ENCODE results near the gene MINAR1. TPM values are rescaled to one million over a fixed set of nuclear protein-coding genes. Genes with fewer than 3 reads are reported as not detected.

MINAR1 gene
- total RNA-seq, 1 donor from 2014 or later = 0.53 TPM

DNA sequence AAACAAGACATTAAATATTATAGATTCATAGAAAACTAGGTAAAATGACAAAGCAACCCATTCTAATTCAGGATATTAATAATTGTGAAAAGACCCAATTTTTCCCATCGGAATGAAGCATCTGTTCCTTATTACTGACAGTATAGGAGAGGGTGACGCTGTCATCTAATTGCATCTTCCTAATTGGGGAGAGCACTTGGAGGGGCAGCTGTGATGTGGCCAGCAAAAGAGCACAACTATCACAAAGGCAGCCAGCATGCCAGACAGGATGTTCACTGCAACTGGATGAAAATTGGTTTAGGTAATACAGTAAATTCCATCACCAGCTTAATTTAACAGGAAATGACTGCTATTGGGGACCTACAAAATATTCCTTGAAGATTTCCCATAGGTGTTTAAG, 21.9 kb upstream of the MINAR1 start:
- Histone ChIP-seq H3K27me3 (ENCODE audit: control insufficient read depth, insufficient read depth, low read length) (no peaks in the 10 kb centered on the region), H3K36me3 (ENCODE audit: control insufficient read depth, insufficient read depth, low read length) (no peaks in the 10 kb centered on the region), H3K4me3 (ENCODE audit: low read depth, low read length) (no peak overlapping the region)
- TF ChIP-seq, protein P1, sequence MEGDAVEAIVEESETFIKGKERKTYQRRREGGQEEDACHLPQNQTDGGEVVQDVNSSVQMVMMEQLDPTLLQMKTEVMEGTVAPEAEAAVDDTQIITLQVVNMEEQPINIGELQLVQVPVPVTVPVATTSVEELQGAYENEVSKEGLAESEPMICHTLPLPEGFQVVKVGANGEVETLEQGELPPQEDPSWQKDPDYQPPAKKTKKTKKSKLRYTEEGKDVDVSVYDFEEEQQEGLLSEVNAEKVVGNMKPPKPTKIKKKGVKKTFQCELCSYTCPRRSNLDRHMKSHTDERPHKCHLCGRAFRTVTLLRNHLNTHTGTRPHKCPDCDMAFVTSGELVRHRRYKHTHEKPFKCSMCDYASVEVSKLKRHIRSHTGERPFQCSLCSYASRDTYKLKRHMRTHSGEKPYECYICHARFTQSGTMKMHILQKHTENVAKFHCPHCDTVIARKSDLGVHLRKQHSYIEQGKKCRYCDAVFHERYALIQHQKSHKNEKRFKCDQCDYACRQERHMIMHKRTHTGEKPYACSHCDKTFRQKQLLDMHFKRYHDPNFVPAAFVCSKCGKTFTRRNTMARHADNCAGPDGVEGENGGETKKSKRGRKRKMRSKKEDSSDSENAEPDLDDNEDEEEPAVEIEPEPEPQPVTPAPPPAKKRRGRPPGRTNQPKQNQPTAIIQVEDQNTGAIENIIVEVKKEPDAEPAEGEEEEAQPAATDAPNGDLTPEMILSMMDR (IDR thresholded peaks at IDR 0.05; ENCODE audit: insufficient read depth, low read length, severe bottlenecking) = no peak
- FAIRE-seq (no peak), DNase-seq (ENCODE audit: low read depth) (no peak)

DNA sequence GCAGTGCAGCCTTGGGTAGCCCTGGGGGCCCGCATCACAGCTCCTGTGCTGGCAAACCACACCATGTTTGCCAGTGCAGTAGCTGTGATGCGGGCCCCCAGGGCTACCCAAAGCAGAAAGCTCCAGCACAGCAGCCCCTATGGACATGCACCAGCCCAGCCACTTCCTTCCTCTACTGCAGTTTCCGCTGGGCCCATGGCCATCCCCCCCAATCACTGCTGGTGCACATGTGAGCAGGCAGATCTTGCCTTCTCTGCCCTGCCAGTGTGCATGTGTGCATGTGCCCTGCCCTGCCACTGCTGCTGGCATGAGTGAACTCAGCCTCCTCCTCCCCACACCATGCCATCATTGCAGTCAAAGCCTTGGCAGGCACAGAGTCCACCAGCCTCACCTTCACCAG, 20.1 kb upstream of the MINAR1 start:
- no peak overlapping the region for H3K4me3 ChIP-seq (ENCODE audit: low read depth, low read length)
- FAIRE-seq = no peak
- H3K27me3 ChIP-seq (ENCODE audit: control insufficient read depth, insufficient read depth, low read length) = no peaks in the 10 kb centered on the region
- no peak for DNase-seq (ENCODE audit: low read depth)
- no peaks in the 10 kb centered on the region for H3K36me3 ChIP-seq (ENCODE audit: control insufficient read depth, insufficient read depth, low read length)
- TF ChIP-seq, protein P1 (IDR thresholded peaks at IDR 0.05; ENCODE audit: insufficient read depth, low read length, severe bottlenecking) = no peak

DNA sequence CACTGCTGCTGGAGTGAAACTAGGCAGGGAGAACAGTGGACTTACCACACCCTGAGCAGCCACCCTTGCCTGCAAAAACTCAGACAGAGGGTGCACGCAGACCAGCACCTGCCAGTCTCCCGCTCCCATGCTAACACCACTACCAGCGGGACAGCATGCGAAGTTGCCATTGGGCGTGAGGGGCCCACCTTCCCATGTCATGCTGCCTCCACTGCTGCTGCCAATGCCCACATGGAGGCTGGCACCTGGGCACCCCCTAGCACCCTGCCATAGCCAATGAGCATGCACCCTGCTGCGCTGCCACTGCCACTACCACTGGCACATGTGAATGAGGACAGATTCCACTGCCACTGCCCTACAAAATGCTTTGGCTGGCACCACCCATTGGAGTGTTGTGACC, 19.7 kb upstream of the MINAR1 start:
- TF ChIP-seq, protein P1 (IDR thresholded peaks at IDR 0.05; ENCODE audit: insufficient read depth, low read length, severe bottlenecking) = no peak
- H3K4me3 ChIP-seq (ENCODE audit: low read depth, low read length) = no peak overlapping the region
- no peaks in the 10 kb centered on the region for H3K36me3 ChIP-seq (ENCODE audit: control insufficient read depth, insufficient read depth, low read length)
- FAIRE-seq = no peak
- H3K27me3 ChIP-seq (ENCODE audit: control insufficient read depth, insufficient read depth, low read length) = no peaks in the 10 kb centered on the region
- DNase-seq (ENCODE audit: low read depth) = no peak

DNA sequence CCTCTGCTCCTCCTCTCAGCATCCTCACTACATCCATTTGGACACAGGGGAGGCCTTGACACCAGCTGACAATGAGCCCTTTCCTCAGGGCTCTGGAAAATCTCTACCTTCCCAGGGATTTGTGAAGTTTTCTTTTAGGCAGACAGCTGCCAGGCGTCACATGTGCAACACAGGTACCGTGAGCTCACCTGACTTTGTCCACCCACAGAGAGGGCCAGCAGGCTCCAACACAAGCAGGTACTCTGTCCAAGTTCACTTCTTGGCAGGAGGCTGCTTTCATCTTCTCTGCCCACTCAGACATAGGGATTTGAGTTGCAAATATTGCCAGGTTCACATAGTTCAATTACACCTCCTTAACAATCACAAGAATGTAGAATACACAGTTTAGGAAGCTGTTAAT, 15.3 kb upstream of the MINAR1 start:
- no peak for FAIRE-seq
- no peak overlapping the region for H3K4me3 ChIP-seq (ENCODE audit: low read depth, low read length)
- TF ChIP-seq, protein P1 (IDR thresholded peaks at IDR 0.05; ENCODE audit: insufficient read depth, low read length, severe bottlenecking) = no peak

DNA sequence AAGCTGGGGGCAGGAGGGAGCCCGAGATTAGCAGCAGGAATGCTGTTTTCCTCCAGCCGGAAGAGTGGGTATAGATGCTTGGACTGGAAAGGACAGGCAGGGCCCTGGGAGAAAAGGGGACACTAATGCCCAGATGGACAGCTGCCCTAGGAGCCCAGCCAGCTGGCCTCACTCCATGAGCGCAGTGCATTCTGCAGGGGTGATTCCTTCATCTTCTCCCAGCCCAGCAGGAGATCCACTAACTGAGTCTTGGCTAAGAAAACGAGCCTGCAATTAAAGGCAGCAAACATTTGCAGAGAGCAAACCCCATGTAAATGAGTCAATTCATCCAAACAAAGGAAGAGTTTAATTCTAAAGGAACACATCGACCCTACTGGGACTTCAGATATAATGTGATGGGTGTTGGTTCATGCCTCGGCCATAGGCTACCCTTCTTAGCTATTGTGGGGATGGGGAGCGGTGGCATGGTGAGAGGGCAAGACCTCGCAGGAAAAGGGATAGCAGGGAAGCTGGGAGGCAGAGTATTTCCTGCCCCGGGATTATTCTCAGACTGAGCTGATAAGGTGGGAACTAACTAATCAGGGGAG, 13.3 kb upstream of the MINAR1 start:
- Histone ChIP-seq H3K36me3 (ENCODE audit: control insufficient read depth, insufficient read depth, low read length) (no peaks in the 10 kb centered on the region), H3K27me3 (ENCODE audit: control insufficient read depth, insufficient read depth, low read length) (no peaks in the 10 kb centered on the region), H3K4me3 (ENCODE audit: low read depth, low read length) (no peak overlapping the region)
- FAIRE-seq (no peak), DNase-seq (ENCODE audit: low read depth) (no peak)
- TF ChIP-seq, protein P1 (IDR thresholded peaks at IDR 0.05; ENCODE audit: insufficient read depth, low read length, severe bottlenecking) = no peak

More for the DNA sequence above, 15.3 kb upstream of the MINAR1 start:
- DNase-seq (ENCODE audit: low read depth) = no peak
- Histone ChIP-seq H3K27me3 (ENCODE audit: control insufficient read depth, insufficient read depth, low read length) (no peaks in the 10 kb centered on the region), H3K36me3 (ENCODE audit: control insufficient read depth, insufficient read depth, low read length) (no peaks in the 10 kb centered on the region)
